Measurements from ENCODE around the gene RESP18.
A peak's percentile ranks its signal among the peaks of the same experiment; 100 is the strongest.

Gene RESP18

GRCh38 chr2:219293736-219294231 lies 38.8 kb downstream of the RESP18 start:
- no peak for TF ChIP-seq CTCF (IDR thresholded peaks at IDR 0.05; ENCODE audit: insufficient read depth, low read depth, low read length, missing control alignments)
- H3K4me3 ChIP-seq (ENCODE audit: low read length): no peak overlapping the region
- DNase-seq (ENCODE audit: low read depth): no peak

- DNase-seq (ENCODE audit: low read depth): no peak
- no peak overlapping the region for H3K4me3 ChIP-seq (ENCODE audit: low read length)
- no peak for TF ChIP-seq CTCF (IDR thresholded peaks at IDR 0.05; ENCODE audit: insufficient read depth, low read depth, low read length, missing control alignments)
Observed at GRCh38 chr2:219292616-219293015, 39.9 kb downstream of the RESP18 start.

GRCh38 chr2:219291910-219292490 lies 40.5 kb downstream of the RESP18 start:
- TF ChIP-seq CTCF (IDR thresholded peaks at IDR 0.05; ENCODE audit: insufficient read depth, low read depth, low read length, missing control alignments): no peak
- no peak overlapping the region for H3K4me3 ChIP-seq (ENCODE audit: low read length)
- no peak for DNase-seq (ENCODE audit: low read depth)

- DNase-seq (ENCODE audit: low read depth): no peak
- no peak for TF ChIP-seq CTCF (IDR thresholded peaks at IDR 0.05; ENCODE audit: insufficient read depth, low read depth, low read length, missing control alignments)
- no peak overlapping the region for H3K4me3 ChIP-seq (ENCODE audit: low read length)
Observed at GRCh38 chr2:219291394-219291793, 41.1 kb downstream of the RESP18 start.

GRCh38 chr2:219290381-219291171 lies 42.0 kb downstream of the RESP18 start:
- no peak for DNase-seq (ENCODE audit: low read depth)
- no peak for TF ChIP-seq CTCF (IDR thresholded peaks at IDR 0.05; ENCODE audit: insufficient read depth, low read depth, low read length, missing control alignments)
- no peak overlapping the region for H3K4me3 ChIP-seq (ENCODE audit: low read length)

GRCh38 chr2:219289537-219290361 lies 42.8 kb downstream of the RESP18 start:
- peak; percentile 82 for DNase-seq (ENCODE audit: low read depth)

More at GRCh38 chr2:219289537-219290361, 42.8 kb downstream of the RESP18 start:
- no peak for TF ChIP-seq CTCF (IDR thresholded peaks at IDR 0.05; ENCODE audit: insufficient read depth, low read depth, low read length, missing control alignments)
- H3K4me3 ChIP-seq (ENCODE audit: low read length): no peak overlapping the region
